GM23248 (cell line): ENCODE measurements around the gene ADPRHL1.

Source experiments
- EZH2 ChIP-seq: fragments of 200-600 bp; sonication (generic); IDR thresholded peaks from 2 replicates; pipeline ENCODE4 v1.6.1; 2018; ENCODE audit warnings: antibody characterized with exemption, mild to moderate bottlenecking; ENCODE audit not compliant: insufficient read depth, poor library complexity, severe bottlenecking
- EZH2phosphoT487 ChIP-seq: fragments of 200-600 bp; sonication (generic); IDR thresholded peaks from 2 replicates; pipeline ENCODE4 v1.6.1; 2018; ENCODE audit warnings: antibody characterized with exemption, moderate library complexity, mild to moderate bottlenecking, low read depth; ENCODE audit not compliant: insufficient read depth

DNA sequence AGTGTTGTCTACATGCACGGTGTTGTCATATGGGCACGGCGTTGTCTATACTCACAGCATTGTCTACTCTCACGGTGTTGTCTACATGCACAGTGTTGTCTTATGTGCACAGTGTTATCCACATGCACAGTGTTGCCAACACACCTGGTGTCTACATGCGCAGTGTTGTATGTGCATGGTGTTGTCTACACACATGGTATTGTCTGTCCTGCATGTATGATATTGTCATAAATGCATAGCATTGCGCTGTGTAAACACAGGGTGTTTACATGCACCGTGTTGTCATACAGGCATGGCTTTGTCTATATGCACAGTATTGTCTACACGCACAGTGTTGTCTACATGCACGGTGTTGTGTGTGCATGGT, 6.8 kb downstream of the ADPRHL1 start:
- TF ChIP-seq EZH2 (no peak), EZH2phosphoT487 (no peak)
